CD4-positive, CD25-positive, alpha-beta regulatory T cell (primary cell): ENCODE results near the gene SULT4A1. TPM values are rescaled to one million over a fixed set of nuclear protein-coding genes. Genes with fewer than 3 reads are reported as not detected.
A peak's percentile ranks its signal among the peaks of the same experiment; 100 is the strongest.

ENCODE experiments used
- ATAC-seq, 2 donors: fragments of 150-1000 bp; cut with Tn5 transposase; one replicate each; pipeline ENCODE4 v1.10.0; 2021; ENCODE audit warnings: low read depth in 2 of 2, moderate number of reproducible peaks in 2 of 2, moderate library complexity in 1 of 2
- DNase-seq, 3 donors: peaks; one replicate each; pipeline versions ENCODE4 v3.0.0 to v3.0.0-alpha.2; 2012 to 2022; ENCODE audit warnings: mixed read lengths in 1 of 3
- H3K27ac ChIP-seq: one replicate; pipeline ENCODE4 v1.7.0; 2013; ENCODE audit warnings: mild to moderate bottlenecking, low read length; ENCODE audit not compliant: insufficient read depth, poor library complexity, severe bottlenecking
- H3K27me3 ChIP-seq: one replicate; pipeline ENCODE4 v1.7.0; 2013; ENCODE audit warnings: low read length; ENCODE audit not compliant: control insufficient read depth, insufficient read depth
- H3K36me3 ChIP-seq: one replicate; pipeline ENCODE4 v1.7.0; 2013; ENCODE audit warnings: mild to moderate bottlenecking, low read length, moderate library complexity; ENCODE audit not compliant: control insufficient read depth, insufficient read depth
- H3K4me1 ChIP-seq: 2 replicates; pipeline ENCODE4 v1.7.0; 2013; ENCODE audit warnings: mild to moderate bottlenecking, low read length; ENCODE audit not compliant: insufficient read depth, control insufficient read depth, poor library complexity, severe bottlenecking
- H3K4me3 ChIP-seq: one replicate; pipeline ENCODE4 v1.7.0; 2013; ENCODE audit warnings: low read depth, mild to moderate bottlenecking, low read length, moderate library complexity
- H3K9me3 ChIP-seq, 2 experiments: 1 replicate in 1 of 2; 2 replicates in 1 of 2; pipeline ENCODE4 v1.7.0; 2013; ENCODE audit warnings: low read length in 2 of 2, mild to moderate bottlenecking in 1 of 2, moderate library complexity in 1 of 2; ENCODE audit not compliant: control insufficient read depth in 2 of 2
- H3K27ac Mint-ChIP-seq, 3 donors: one replicate each; pipeline ENCODE4 v1.8.0; 2020 to 2022; ENCODE audit warnings: mild to moderate bottlenecking in 3 of 3, mixed read lengths in 3 of 3, moderate library complexity in 2 of 3
- H3K27me3 Mint-ChIP-seq: one replicate; pipeline ENCODE4 v1.8.0; 2022; ENCODE audit warnings: mild to moderate bottlenecking, mixed read lengths
- H3K36me3 Mint-ChIP-seq: one replicate; pipeline ENCODE4 v1.8.0; 2020; ENCODE audit warnings: mixed read lengths
- H3K4me1 Mint-ChIP-seq, 4 donors: one replicate each; pipeline ENCODE4 v1.8.0; 2020 to 2022; ENCODE audit warnings: mixed read lengths in 4 of 4, mild to moderate bottlenecking in 1 of 4
- H3K4me3 Mint-ChIP-seq, 4 donors: one replicate each; pipeline ENCODE4 v1.8.0; 2020 to 2022; ENCODE audit warnings: mild to moderate bottlenecking in 4 of 4, mixed read lengths in 4 of 4, moderate library complexity in 3 of 4
- H3K9me3 Mint-ChIP-seq, 7 donors: one replicate each; pipeline ENCODE4 v1.8.0; 2020 to 2022; ENCODE audit warnings: mixed read lengths in 7 of 7, mild to moderate bottlenecking in 3 of 7, moderate library complexity in 2 of 7
- polyA plus RNA-seq, 4 donors: library from polyadenylated mRNA; unstranded; fragments of 300-500 nt; fragmentation: Illumina TruSeq; gene quantifications; one replicate each; pipeline ENCODE4 v1.2.3, GENCODE V29; 2021
- total RNA-seq: library from RNA; stranded (reverse); gene quantifications from one replicate; pipeline ENCODE4 v1.2.3, GENCODE V29; 2022

Gene SULT4A1
- total and polyA plus RNA-seq, 5 donors from 2014 or later = not detected

GRCh38 chr22:43821606-43822425 is 40.5 kb downstream of the SULT4A1 start:
- DNase-seq = no peak
- no peak overlapping the region for H3K4me3 Mint-ChIP-seq
- Histone ChIP-seq H3K27ac (no peak overlapping the region), H3K36me3 (no peaks in the 10 kb centered on the region), H3K4me3 (no peak overlapping the region), H3K27me3 (no peaks in the 10 kb centered on the region), H3K9me3 (no peaks in the 10 kb centered on the region), H3K4me1 (no peaks in the 10 kb centered on the region)
- H3K4me1 Mint-ChIP-seq = no peaks in the 10 kb centered on the region
- H3K27me3 Mint-ChIP-seq = no peaks in the 10 kb centered on the region
- no peak for ATAC-seq
- H3K9me3 Mint-ChIP-seq = no peaks in the 10 kb centered on the region
- no peak overlapping the region for H3K27ac Mint-ChIP-seq
- no peaks in the 10 kb centered on the region for H3K36me3 Mint-ChIP-seq

- DNase-seq = no peak
Observed at GRCh38 chr22:43820651-43821305, 41.5 kb downstream of the SULT4A1 start.

GRCh38 chr22:43819931-43820640 is 42.2 kb downstream of the SULT4A1 start:
- no peaks in the 10 kb centered on the region for H3K36me3 ChIP-seq
- H3K36me3 Mint-ChIP-seq = peaks cover 4% of the 10 kb centered on the region
- no peaks in the 10 kb centered on the region for H3K9me3 Mint-ChIP-seq
- H3K4me3 ChIP-seq = no peak overlapping the region
- ATAC-seq = no peak
- H3K4me1 ChIP-seq = no peaks in the 10 kb centered on the region
- H3K27me3 ChIP-seq = no peaks in the 10 kb centered on the region
- H3K27ac Mint-ChIP-seq = no peak overlapping the region
- H3K27ac ChIP-seq = no peak overlapping the region
- no peaks in the 10 kb centered on the region for H3K9me3 ChIP-seq
- H3K4me1 Mint-ChIP-seq = peaks cover 0 to 2% (median 0%) of the 10 kb centered on the region in 4 donors
- no peaks in the 10 kb centered on the region for H3K27me3 Mint-ChIP-seq
- H3K4me3 Mint-ChIP-seq = no peak overlapping the region
- no peak for DNase-seq

More at GRCh38 chr22:43820651-43821305, 41.5 kb downstream of the SULT4A1 start:
- Histone ChIP-seq H3K4me1 (no peaks in the 10 kb centered on the region), H3K4me3 (no peak overlapping the region), H3K27ac (no peak overlapping the region), H3K9me3 (no peaks in the 10 kb centered on the region), H3K36me3 (no peaks in the 10 kb centered on the region), H3K27me3 (no peaks in the 10 kb centered on the region)
- Mint-ChIP-seq H3K9me3 (no peaks in the 10 kb centered on the region), H3K4me1 (no peaks in the 10 kb centered on the region), H3K36me3 (no peaks in the 10 kb centered on the region), H3K27ac (no peak overlapping the region), H3K27me3 (no peaks in the 10 kb centered on the region), H3K4me3 (no peak overlapping the region)
- ATAC-seq = no peak

- no peak overlapping the region for H3K27ac ChIP-seq
- no peak overlapping the region for H3K4me3 ChIP-seq
- Mint-ChIP-seq H3K9me3 (no peaks in the 10 kb centered on the region), H3K36me3 (peaks cover 7% of the 10 kb centered on the region), H3K4me3 (no peak overlapping the region), H3K4me1 (peaks cover 0 to 4% (median 1%) of the 10 kb centered on the region in 4 donors), H3K27ac (no peak overlapping the region), H3K27me3 (no peaks in the 10 kb centered on the region)
- H3K4me1 ChIP-seq = no peaks in the 10 kb centered on the region
- H3K27me3 ChIP-seq = no peaks in the 10 kb centered on the region
- ATAC-seq (no peak), DNase-seq (no peak)
- H3K9me3 ChIP-seq = no peaks in the 10 kb centered on the region
- no peaks in the 10 kb centered on the region for H3K36me3 ChIP-seq
Observed at GRCh38 chr22:43819421-43819921, 42.8 kb downstream of the SULT4A1 start.

- ATAC-seq (no peak), DNase-seq (no peak)
- Mint-ChIP-seq H3K9me3 (no peaks in the 10 kb centered on the region), H3K4me3 (no peak overlapping the region), H3K27me3 (no peaks in the 10 kb centered on the region), H3K27ac (no peak overlapping the region), H3K4me1 (peaks cover 0 to 9% (median 3%) of the 10 kb centered on the region in 4 donors), H3K36me3 (peaks cover 11% of the 10 kb centered on the region)
- Histone ChIP-seq H3K27ac (no peak overlapping the region), H3K4me3 (no peak overlapping the region), H3K36me3 (no peaks in the 10 kb centered on the region), H3K9me3 (no peaks in the 10 kb centered on the region), H3K27me3 (no peaks in the 10 kb centered on the region), H3K4me1 (no peaks in the 10 kb centered on the region)
Observed at GRCh38 chr22:43818981-43819380, 43.3 kb downstream of the SULT4A1 start.

GRCh38 chr22:43817402-43817801 is 44.9 kb downstream of the SULT4A1 start:
- Mint-ChIP-seq H3K27ac (no peak overlapping the region), H3K27me3 (no peaks in the 10 kb centered on the region), H3K9me3 (no peaks in the 10 kb centered on the region), H3K36me3 (peaks cover 11% of the 10 kb centered on the region), H3K4me1 (peaks cover 5 to 23% (median 12%) of the 10 kb centered on the region in 4 donors), H3K4me3 (no peak overlapping the region)
- H3K36me3 ChIP-seq = no peaks in the 10 kb centered on the region
- DNase-seq (no peak), ATAC-seq (no peak)
- H3K27ac ChIP-seq = no peak overlapping the region
- H3K4me1 ChIP-seq = peaks cover 12% of the 10 kb centered on the region
- no peak overlapping the region for H3K4me3 ChIP-seq
- no peaks in the 10 kb centered on the region for H3K9me3 ChIP-seq
- H3K27me3 ChIP-seq = no peaks in the 10 kb centered on the region

GRCh38 chr22:43814264-43814663 is 48.0 kb downstream of the SULT4A1 start:
- H3K27ac Mint-ChIP-seq = peak overlapping the region in 2 of 3 donors; percentile 61 to 66

More at GRCh38 chr22:43814264-43814663, 48.0 kb downstream of the SULT4A1 start:
- H3K27me3 ChIP-seq = peaks cover 2% of the 10 kb centered on the region
- peaks cover 11% of the 10 kb centered on the region for H3K36me3 Mint-ChIP-seq
- peaks cover 18% of the 10 kb centered on the region for H3K4me1 ChIP-seq
- H3K36me3 ChIP-seq = no peaks in the 10 kb centered on the region
- no peaks in the 10 kb centered on the region for H3K9me3 Mint-ChIP-seq
- H3K4me3 ChIP-seq = no peak overlapping the region
- no peak for ATAC-seq
- H3K4me3 Mint-ChIP-seq = peak overlapping the region; percentile 33 to 96 (median 68)
- H3K4me1 Mint-ChIP-seq = peaks cover 5 to 40% (median 24%) of the 10 kb centered on the region in 4 donors
- no peak for DNase-seq
- H3K27me3 Mint-ChIP-seq = no peaks in the 10 kb centered on the region
- H3K27ac ChIP-seq = no peak overlapping the region
- no peaks in the 10 kb centered on the region for H3K9me3 ChIP-seq
